RWPE2 (cell line): Measurements from ENCODE around the gene SPG11.
"Not testable (repeated sequence)": the region's sequence is repeated elsewhere in the genome, so short reads cannot be mapped to it uniquely, and the experiment has no call there.

Source experiments
- ATAC-seq: fragments of 200-7000 bp; cut with Tn5 transposase; 3 replicates; pipeline ENCODE4 v1.9.1; 2021; ENCODE audit warnings: low read depth
- DNase-seq: peaks from one replicate; pipeline ENCODE4 v3.0.0-alpha.2; 2020; ENCODE audit warnings: low spot score
- H3K27ac ChIP-seq: fragments of 450-650 bp; 2 replicates; pipeline ENCODE4 v1.5.1; 2017; ENCODE audit warnings: mild to moderate bottlenecking; ENCODE audit not compliant: poor library complexity, severe bottlenecking
- H3K27me3 ChIP-seq: fragments of 250-450 bp; sonication (Bioruptor Pico); 2 replicates; pipeline ENCODE4 v1.5.1; 2021; ENCODE audit warnings: mild to moderate bottlenecking, moderate library complexity; ENCODE audit not compliant: insufficient read depth, poor library complexity, severe bottlenecking
- H3K36me3 ChIP-seq: fragments of 250-450 bp; sonication (Bioruptor Pico); 2 replicates; pipeline ENCODE4 v1.5.1; 2020; ENCODE audit warnings: low read depth, mild to moderate bottlenecking, moderate library complexity
- H3K4me1 ChIP-seq: fragments of 250-450 bp; sonication (Bioruptor Pico); 2 replicates; pipeline ENCODE4 v1.5.1; 2021; ENCODE audit warnings: mild to moderate bottlenecking, moderate library complexity; ENCODE audit not compliant: insufficient read depth, poor library complexity, severe bottlenecking
- H3K4me3 ChIP-seq: fragments of 250-450 bp; sonication (Bioruptor Pico); 2 replicates; pipeline ENCODE4 v1.5.1; 2021; ENCODE audit warnings: mild to moderate bottlenecking, moderate library complexity; ENCODE audit not compliant: severe bottlenecking
- H3K9me3 ChIP-seq: fragments of 250-450 bp; sonication (Bioruptor Pico); 2 replicates; pipeline ENCODE4 v1.5.1; 2021; ENCODE audit warnings: mild to moderate bottlenecking, moderate library complexity; ENCODE audit not compliant: severe bottlenecking
- CTCF ChIP-seq: fragments of 450-650 bp; IDR thresholded peaks from one replicate; pipeline ENCODE4 v1.5.1; 2017; ENCODE audit warnings: mild to moderate bottlenecking, moderate library complexity; ENCODE audit not compliant: poor library complexity, severe bottlenecking

Gene SPG11

GRCh38 chr15:44682809-44683682, 19.6 kb upstream of the SPG11 start:
- H3K27me3 ChIP-seq, H3K9me3 ChIP-seq, H3K27ac ChIP-seq, H3K36me3 ChIP-seq, H3K4me3 ChIP-seq, DNase-seq: not testable (repeated sequence)
- H3K4me1 ChIP-seq, result peaks cover 11% of the 10 kb centered on the region
- ATAC-seq, result peak; percentile 33; the same call in 1 of the 3 replicates

GRCh38 chr15:44682211-44682610, 18.7 kb upstream of the SPG11 start:
- Histone ChIP-seq H3K4me3 (no peak overlapping the region), H3K27me3 (no peaks in the 10 kb centered on the region), H3K9me3 (no peaks in the 10 kb centered on the region), H3K4me1 (peaks cover 11% of the 10 kb centered on the region), H3K27ac (no peak overlapping the region), H3K36me3 (no peaks in the 10 kb centered on the region)
- DNase-seq, result no peak
- no peak for ATAC-seq
- TF ChIP-seq CTCF, result no peak

- Histone ChIP-seq H3K4me1 (no peaks in the 10 kb centered on the region), H3K4me3 (no peak overlapping the region), H3K36me3 (no peaks in the 10 kb centered on the region), H3K27me3 (no peaks in the 10 kb centered on the region), H3K27ac (no peak overlapping the region), H3K9me3 (no peaks in the 10 kb centered on the region)
- TF ChIP-seq CTCF, result no peak
- ATAC-seq (no peak), DNase-seq (no peak)
These were observed 13.2 kb upstream of the SPG11 start for GRCh38 chr15:44676676-44677075.

GRCh38 chr15:44675911-44676310, 12.4 kb upstream of the SPG11 start:
- H3K27ac ChIP-seq, result no peak overlapping the region
- ATAC-seq (no peak), DNase-seq (no peak)
- no peaks in the 10 kb centered on the region for H3K27me3 ChIP-seq
- H3K36me3 ChIP-seq, result no peaks in the 10 kb centered on the region
- no peak for TF ChIP-seq CTCF
- no peaks in the 10 kb centered on the region for H3K4me1 ChIP-seq
- H3K9me3 ChIP-seq, result no peaks in the 10 kb centered on the region
- H3K4me3 ChIP-seq, result no peak overlapping the region

GRCh38 chr15:44673639-44674038, 10.2 kb upstream of the SPG11 start:
- H3K9me3 ChIP-seq, result no peaks in the 10 kb centered on the region
- H3K4me1 ChIP-seq, result no peaks in the 10 kb centered on the region
- TF ChIP-seq CTCF, result no peak
- no peak overlapping the region for H3K27ac ChIP-seq
- no peak for DNase-seq
- H3K36me3 ChIP-seq, result no peaks in the 10 kb centered on the region
- H3K27me3 ChIP-seq, result no peaks in the 10 kb centered on the region
- no peak overlapping the region for H3K4me3 ChIP-seq
- ATAC-seq, result no peak
